ENCODE data around the gene ITGBL1.

ITGBL1 gene

DNA sequence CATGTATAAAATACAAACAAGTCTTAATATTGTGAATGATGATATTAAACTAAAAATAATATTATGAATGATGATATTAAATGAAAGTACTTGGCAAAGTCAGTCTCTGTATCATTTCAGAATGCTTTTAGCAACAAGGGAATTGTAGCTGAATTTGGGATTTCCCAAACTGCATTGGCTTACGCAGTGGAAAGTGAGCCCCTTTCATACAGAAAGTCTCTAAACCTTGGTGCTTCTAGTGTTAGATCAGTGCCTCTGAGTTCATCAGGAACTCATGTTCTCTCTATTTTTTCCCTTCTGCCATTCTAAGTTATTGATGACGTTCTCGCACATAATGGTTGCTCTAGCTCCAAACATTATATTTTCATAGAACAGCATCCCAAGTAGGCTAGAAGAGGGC is 300.0 kb downstream of the ITGBL1 start:
- DNase-seq (ENCODE audit: low read depth), result no peak

DNA sequence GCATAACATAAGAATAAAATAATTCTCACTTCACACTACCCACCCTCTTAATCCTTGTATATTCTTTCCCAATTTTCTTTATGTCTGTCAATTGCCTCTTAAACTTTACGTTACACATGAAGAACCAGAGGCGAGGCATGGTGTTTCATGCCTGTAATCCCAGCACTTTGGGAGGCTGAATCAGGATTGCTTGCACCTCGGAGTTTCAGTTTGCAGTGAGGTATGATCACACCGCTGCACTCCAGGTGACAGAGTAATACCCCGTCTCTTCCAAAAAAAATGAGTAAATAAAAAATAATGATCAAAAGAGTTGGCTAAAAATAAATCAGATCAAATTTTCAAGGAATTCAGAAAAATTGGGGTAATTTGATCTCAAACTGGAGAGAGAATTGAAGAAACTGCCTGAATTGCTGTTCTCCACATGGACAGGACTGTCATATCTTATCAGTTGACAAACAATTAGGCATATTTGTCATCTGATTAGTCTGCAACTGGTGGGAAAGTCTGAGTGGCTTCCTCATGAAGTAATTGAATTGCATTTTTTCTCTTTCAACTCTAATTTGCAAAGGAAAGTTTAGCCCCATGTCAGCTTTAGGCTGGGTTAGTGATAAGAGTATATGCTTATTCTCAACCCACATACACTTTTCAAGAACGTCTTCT is 302.9 kb downstream of the ITGBL1 start:
- DNase-seq (ENCODE audit: low read depth), result no peak

DNA sequence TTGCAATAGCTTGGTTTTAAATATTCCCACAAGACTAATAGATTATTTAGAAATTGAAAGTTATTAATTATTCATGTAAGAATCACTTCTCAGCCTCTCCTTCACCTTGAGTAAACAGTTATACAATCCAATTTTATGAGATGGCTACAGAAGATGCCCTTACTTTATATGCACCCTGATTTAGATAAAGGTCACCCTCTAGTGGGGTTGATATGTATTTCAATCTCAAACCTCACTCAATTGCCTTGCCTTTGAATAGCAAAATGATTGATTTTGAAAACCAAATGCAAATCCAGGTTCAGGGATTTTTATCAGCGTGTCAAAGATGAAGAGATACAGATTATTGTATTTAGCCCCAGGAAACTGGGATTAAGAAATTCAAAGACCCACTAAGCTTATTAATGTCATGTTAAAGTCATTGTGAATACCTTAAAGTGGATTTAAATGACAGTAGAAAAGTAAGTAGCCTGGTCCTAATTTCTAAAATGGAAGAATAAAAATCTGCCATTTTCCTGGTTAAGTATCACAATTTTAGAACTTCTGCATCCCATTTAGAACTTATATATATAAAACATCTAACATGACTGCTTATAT is 305.1 kb downstream of the ITGBL1 start:
- no peak for DNase-seq (ENCODE audit: low read depth)

DNA sequence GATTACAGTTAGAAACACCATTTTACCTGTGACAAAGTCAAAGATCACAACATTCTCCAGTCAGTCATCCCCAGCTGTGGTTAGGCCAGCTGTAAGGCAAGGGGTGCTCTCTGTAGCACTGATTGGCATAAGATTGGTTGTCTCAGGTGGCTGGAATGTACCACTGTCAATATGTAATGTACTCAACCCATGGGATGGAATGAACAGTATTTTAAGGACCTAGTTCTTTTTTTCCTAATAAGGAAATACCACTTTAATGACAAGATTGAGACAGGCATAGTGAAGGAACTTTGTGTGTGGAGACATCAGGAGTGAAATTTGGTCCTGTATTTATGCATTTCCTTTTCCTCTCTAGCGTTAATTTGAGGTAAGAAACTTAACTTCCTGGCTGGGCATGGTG is 310.7 kb downstream of the ITGBL1 start:
- DNase-seq (ENCODE audit: low read depth), result no peak
